Panc1 (cell line): ENCODE measurements around the gene MAPK10. TPM values are rescaled to one million over a fixed set of nuclear protein-coding genes. Genes with fewer than 3 reads are reported as not detected.

Source experiments
- ATAC-seq: fragments of 200-7000 bp; cut with Tn5 transposase; 2 replicates; pipeline ENCODE4 v1.9.1; 2020; ENCODE audit warnings: mild to moderate bottlenecking, moderate library complexity
- BruUV-seq: library from RNA; stranded (reverse); fragments of 400-500 nt; replicated peaks from 2 replicates; lab custom pipeline; 2021; lab: Mats Ljungman, UMichigan
- CTCF ChIA-PET: fragments of 300-600 bp; sonication (Branson Sonifier 250); formaldehyde crosslinking; loops from one replicate; lab custom pipeline; 2022; ENCODE audit warnings: antibody characterized with exemption; lab: Charles Lee
- POLR2A ChIA-PET: fragments of 300-600 bp; sonication (Branson Sonifier 250); formaldehyde crosslinking; loops from one replicate; lab custom pipeline; 2022; ENCODE audit warnings: antibody characterized with exemption; lab: Charles Lee
- DNase-seq: peaks from one replicate; pipeline ENCODE4 v3.0.0-alpha.2; 2010; ENCODE audit warnings: low read depth, low spot score
- H3K27ac ChIP-seq: 2 replicates; pipeline ENCODE4 v1.5.1; 2011; ENCODE audit warnings: mild to moderate bottlenecking, low read length, inconsistent platforms
- H3K27me3 ChIP-seq: fragments of 200-500 bp; sonication (Bioruptor generic); 2 replicates; pipeline ENCODE4 v1.6.0; 2014; ENCODE audit warnings: low read length, inconsistent platforms; ENCODE audit not compliant: control insufficient read depth, insufficient read depth
- H3K36me3 ChIP-seq: fragments of 200-500 bp; sonication (Bioruptor generic); 2 replicates; pipeline ENCODE4 v1.5.1; 2014; ENCODE audit warnings: inconsistent platforms, mild to moderate bottlenecking, low read length, moderate library complexity; ENCODE audit not compliant: control insufficient read depth, insufficient read depth
- H3K4me1 ChIP-seq: 2 replicates; pipeline ENCODE4 v1.5.1; 2011; ENCODE audit warnings: inconsistent platforms, mild to moderate bottlenecking, low read length, moderate library complexity; ENCODE audit not compliant: control insufficient read depth, insufficient read depth
- H3K4me3 ChIP-seq, 2 experiments: 2 replicates each; pipeline ENCODE4 v1.5.1; 2011 to 2012; ENCODE audit warnings: low read depth in 2 of 2, low read length in 2 of 2, mild to moderate bottlenecking in 2 of 2, inconsistent platforms in 1 of 2, moderate library complexity in 1 of 2
- H3K9me3 ChIP-seq: fragments of 200-500 bp; sonication (Bioruptor generic); 2 replicates; pipeline ENCODE4 v1.5.1; 2014; ENCODE audit warnings: low read depth, mild to moderate bottlenecking, inconsistent platforms, low read length, moderate library complexity; ENCODE audit not compliant: control insufficient read depth, insufficient read depth
- POLR2AphosphoS5 ChIP-seq: IDR thresholded peaks from 2 replicates; pipeline ENCODE4 v1.6.1; 2012; ENCODE audit warnings: mild to moderate bottlenecking, low read depth, low read length, moderate library complexity
- REST ChIP-seq, 2 experiments: IDR thresholded peaks; 2 replicates each; pipeline ENCODE4 v1.6.1; 2011 to 2012; ENCODE audit warnings: low read depth in 2 of 2, control low read depth in 1 of 2, low read length in 1 of 2, mild to moderate bottlenecking in 1 of 2, moderate library complexity in 1 of 2; ENCODE audit not compliant: insufficient read depth in 1 of 2
- SIN3A ChIP-seq: IDR thresholded peaks from 2 replicates; pipeline ENCODE4 v1.6.1; 2012; ENCODE audit warnings: low read depth, mild to moderate bottlenecking, low read length, moderate library complexity, borderline replicate concordance; ENCODE audit not compliant: insufficient read depth
- in situ Hi-C: cut with HindIII; loops from 2 replicates; pipeline ENCODE4 v1.10.0; 2016; ENCODE audit warnings: low sequenced_read_pairs, low pct_unique_long_range_greater_than_20kb
- intact Hi-C: fragments of 100-400 bp; cut with micrococcal nuclease; formaldehyde crosslinking; loops from one replicate; pipeline ENCODE4 v1.10.0; 2022; ENCODE audit not compliant: unreplicated experiment
- total RNA-seq: library from RNA; stranded (reverse); gene quantifications from one replicate; pipeline ENCODE4 v1.2.1, GENCODE V29; 2021; ENCODE audit not compliant: unreplicated experiment
- TF ChIP-seq, protein P1 (sequence below): fragments of 450-650 bp; IDR thresholded peaks from 2 replicates; pipeline ENCODE4 v1.5.1; 2017; ENCODE audit warnings: mild to moderate bottlenecking

Gene MAPK10
- total RNA-seq, 1 experiment from 2014 or later: 0.85 TPM

DNA sequence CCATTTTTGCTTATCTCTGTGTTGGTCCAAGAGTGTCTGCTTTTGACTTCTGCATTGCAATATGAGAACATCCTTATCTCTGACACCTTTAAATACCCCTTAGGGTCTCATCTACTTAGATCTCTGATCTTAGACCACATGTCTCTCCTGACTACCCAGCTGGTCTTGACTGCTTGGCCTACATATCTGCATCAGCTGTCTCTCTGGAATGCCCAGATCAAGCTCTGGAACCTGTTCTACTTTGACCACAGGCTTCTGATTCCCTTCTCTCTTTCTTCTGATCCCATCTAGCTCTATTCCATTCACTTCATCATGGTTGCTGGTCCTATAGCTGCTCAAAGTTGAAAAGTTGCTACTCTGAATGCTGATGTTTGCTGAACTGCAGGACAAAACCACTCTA lies 301.2 kb downstream of the MAPK10 start:
- H3K9me3 ChIP-seq: no peaks in the 10 kb centered on the region
- no TSS peak for BruUV-seq
- ChIA-PET CTCF (no interaction called here), POLR2A (no interaction called here)
- H3K27me3 ChIP-seq: peaks cover under 1% of the 10 kb centered on the region; the same call in 1 of the 2 replicates
- H3K27ac ChIP-seq: no peak overlapping the region
- intact Hi-C loops: no loop called here
- H3K4me3 ChIP-seq: no peak overlapping the region
- TF ChIP-seq, protein P1, sequence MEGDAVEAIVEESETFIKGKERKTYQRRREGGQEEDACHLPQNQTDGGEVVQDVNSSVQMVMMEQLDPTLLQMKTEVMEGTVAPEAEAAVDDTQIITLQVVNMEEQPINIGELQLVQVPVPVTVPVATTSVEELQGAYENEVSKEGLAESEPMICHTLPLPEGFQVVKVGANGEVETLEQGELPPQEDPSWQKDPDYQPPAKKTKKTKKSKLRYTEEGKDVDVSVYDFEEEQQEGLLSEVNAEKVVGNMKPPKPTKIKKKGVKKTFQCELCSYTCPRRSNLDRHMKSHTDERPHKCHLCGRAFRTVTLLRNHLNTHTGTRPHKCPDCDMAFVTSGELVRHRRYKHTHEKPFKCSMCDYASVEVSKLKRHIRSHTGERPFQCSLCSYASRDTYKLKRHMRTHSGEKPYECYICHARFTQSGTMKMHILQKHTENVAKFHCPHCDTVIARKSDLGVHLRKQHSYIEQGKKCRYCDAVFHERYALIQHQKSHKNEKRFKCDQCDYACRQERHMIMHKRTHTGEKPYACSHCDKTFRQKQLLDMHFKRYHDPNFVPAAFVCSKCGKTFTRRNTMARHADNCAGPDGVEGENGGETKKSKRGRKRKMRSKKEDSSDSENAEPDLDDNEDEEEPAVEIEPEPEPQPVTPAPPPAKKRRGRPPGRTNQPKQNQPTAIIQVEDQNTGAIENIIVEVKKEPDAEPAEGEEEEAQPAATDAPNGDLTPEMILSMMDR: no peak
- DNase-seq: no peak
- no peaks in the 10 kb centered on the region for H3K4me1 ChIP-seq
- ATAC-seq: no peak
- in situ Hi-C loops: no loop called here
- no peaks in the 10 kb centered on the region for H3K36me3 ChIP-seq

DNA sequence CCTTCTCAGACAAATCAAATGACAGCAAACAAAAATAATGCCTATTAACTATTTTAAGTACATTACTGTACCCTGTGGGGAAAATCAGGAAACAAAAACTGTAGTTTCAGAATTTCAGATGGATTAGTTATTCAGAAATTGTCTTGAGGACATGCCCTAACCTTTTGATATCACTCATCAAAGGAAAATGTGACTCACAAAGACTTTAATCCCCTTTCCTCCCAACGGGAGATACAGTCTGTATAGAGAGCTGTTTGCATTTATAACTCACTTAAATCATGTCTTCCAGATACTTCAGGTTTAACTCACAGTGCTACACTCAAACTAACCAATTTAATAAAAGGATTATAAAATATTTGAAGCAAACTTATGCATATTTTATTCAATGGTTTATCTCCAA lies 304.0 kb downstream of the MAPK10 start:
- H3K4me3 ChIP-seq: no peak overlapping the region
- CTCF ChIA-PET: no interaction called here
- in situ Hi-C loops (no loop called here), intact Hi-C loops (no loop called here)
- H3K27ac ChIP-seq: no peak overlapping the region
- DNase-seq (no peak), ATAC-seq (no peak)
- TF ChIP-seq POLR2AphosphoS5: no peak
- TF ChIP-seq SIN3A: no peak
- TF ChIP-seq REST (IDR thresholded peaks at IDR 0.05; ENCODE audit: insufficient read depth in 1 of 2, low read depth in 2 of 2, low read length in 1 of 2): no peak
- TF ChIP-seq, protein P1: no peak
- no peaks in the 10 kb centered on the region for H3K9me3 ChIP-seq
- no peaks in the 10 kb centered on the region for H3K36me3 ChIP-seq
- no peaks in the 10 kb centered on the region for H3K4me1 ChIP-seq
- BruUV-seq: no TSS peak
- POLR2A ChIA-PET: no interaction called here
- peaks cover 2% of the 10 kb centered on the region; the same call in 1 of the 2 replicates for H3K27me3 ChIP-seq
